ENCODE results near the gene KYNU.

Gene KYNU

DNA sequence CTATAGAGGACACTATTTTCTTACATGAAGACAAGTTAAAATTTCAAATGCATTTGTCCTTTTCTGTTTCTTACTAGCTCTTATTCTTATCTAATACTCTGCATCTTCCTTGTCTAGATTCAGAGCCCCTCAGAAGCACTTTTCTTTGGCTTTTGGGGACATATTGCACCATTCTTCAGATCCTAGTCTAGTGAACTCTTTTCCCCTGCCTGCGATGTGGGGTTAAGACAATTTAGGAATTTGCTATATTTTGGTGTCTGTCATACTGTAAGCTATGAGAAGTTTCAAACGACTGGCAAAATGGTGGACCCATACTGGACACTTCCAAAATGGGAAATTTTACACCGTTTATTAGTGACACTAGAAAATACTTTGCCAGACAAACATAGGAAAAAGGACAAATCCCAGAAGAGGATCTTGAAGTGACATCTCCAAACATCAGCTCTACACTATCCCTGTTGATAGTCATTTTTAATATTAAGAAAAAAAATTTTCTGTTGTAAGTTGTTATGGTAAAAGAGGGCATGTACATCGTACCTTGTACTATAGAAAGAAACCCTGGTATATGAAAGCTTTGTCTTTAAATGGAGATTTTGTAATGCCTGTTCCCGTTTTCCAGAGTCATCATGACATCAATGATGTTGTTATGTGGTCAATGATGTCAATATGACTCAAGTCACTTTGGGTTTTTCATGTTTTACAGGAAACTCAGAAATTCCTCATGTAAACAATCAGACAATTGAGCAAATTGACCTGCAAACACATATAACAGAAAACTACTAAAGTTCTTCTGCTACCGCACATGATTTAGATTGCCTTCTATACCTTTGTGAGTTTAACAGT lies 4.4 kb upstream of the KYNU start:
- no peak for TF ChIP-seq EZH2phosphoT487 (IDR thresholded peaks at IDR 0.05; ENCODE audit: borderline replicate concordance, low read length)
- TF ChIP-seq, protein P1, sequence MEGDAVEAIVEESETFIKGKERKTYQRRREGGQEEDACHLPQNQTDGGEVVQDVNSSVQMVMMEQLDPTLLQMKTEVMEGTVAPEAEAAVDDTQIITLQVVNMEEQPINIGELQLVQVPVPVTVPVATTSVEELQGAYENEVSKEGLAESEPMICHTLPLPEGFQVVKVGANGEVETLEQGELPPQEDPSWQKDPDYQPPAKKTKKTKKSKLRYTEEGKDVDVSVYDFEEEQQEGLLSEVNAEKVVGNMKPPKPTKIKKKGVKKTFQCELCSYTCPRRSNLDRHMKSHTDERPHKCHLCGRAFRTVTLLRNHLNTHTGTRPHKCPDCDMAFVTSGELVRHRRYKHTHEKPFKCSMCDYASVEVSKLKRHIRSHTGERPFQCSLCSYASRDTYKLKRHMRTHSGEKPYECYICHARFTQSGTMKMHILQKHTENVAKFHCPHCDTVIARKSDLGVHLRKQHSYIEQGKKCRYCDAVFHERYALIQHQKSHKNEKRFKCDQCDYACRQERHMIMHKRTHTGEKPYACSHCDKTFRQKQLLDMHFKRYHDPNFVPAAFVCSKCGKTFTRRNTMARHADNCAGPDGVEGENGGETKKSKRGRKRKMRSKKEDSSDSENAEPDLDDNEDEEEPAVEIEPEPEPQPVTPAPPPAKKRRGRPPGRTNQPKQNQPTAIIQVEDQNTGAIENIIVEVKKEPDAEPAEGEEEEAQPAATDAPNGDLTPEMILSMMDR (IDR thresholded peaks at IDR 0.05; ENCODE audit: low read depth, low read length, poor library complexity, severe bottlenecking) = no peak
- H3K27ac ChIP-seq (ENCODE audit: low read depth, low read length) = peak overlapping the region; percentile 83
- no peaks in the 10 kb centered on the region for H3K9me2 ChIP-seq (replicated peaks; ENCODE audit: control insufficient read depth, low read length)
- H3K4me3 ChIP-seq (ENCODE audit: low read length) = peak overlapping the region; percentile 80
- H3K27me3 ChIP-seq (ENCODE audit: control insufficient read depth, low read length) = no peaks in the 10 kb centered on the region
- peaks cover 24% of the 10 kb centered on the region for H3K36me3 ChIP-seq (ENCODE audit: control insufficient read depth, low read length)
- H3K9me3 ChIP-seq (ENCODE audit: control insufficient read depth, insufficient read depth, low read length) = 0 out of 2 replicates have a peak, but pooled peaks cover 5% of the 10 kb centered on the region
- peaks cover 87% of the 10 kb centered on the region for H3K4me1 ChIP-seq (ENCODE audit: control insufficient read depth, low read length)
- no peaks in the 10 kb centered on the region for H4K20me1 ChIP-seq (ENCODE audit: control insufficient read depth, insufficient read depth, low read depth, low read length)
- H3F3A ChIP-seq (ENCODE audit: control insufficient read depth, insufficient read depth) = peaks cover 52% of the 10 kb centered on the region
- peaks cover 26% of the 10 kb centered on the region for H3K79me2 ChIP-seq (ENCODE audit: control insufficient read depth, low read length)
- H3K4me2 ChIP-seq (ENCODE audit: low read length) = peak overlapping the region; percentile 71

DNA sequence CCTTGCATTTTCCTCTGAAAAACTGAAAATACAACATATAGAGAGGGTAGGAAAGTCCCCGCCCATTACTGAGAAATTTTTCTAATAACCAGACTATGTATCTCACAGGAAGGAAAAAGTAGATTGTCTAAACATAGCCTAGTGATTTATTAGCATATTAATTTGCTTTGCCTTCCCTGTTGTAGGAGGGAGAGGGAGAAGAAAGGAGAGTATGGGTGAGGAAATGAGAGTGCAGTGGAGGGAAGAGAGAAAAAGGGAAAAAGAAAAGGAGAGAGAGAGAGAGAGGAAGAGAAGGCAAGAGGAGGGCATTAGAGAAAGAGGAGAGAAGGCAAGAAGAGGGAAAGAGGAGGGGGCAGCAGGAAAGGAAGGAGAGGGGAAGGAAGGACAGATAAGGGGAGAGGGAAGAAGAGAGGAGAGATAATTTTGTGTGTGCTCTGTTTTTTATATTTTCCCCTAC lies 3.6 kb upstream of the KYNU start:
- Histone ChIP-seq H3K79me2 (ENCODE audit: control insufficient read depth, low read length) (peaks cover 22% of the 10 kb centered on the region), H3F3A (ENCODE audit: control insufficient read depth, insufficient read depth) (peaks cover 57% of the 10 kb centered on the region), H4K20me1 (ENCODE audit: control insufficient read depth, insufficient read depth, low read depth, low read length) (no peaks in the 10 kb centered on the region), H3K4me2 (ENCODE audit: low read length) (peak overlapping the region; percentile 71), H3K36me3 (ENCODE audit: control insufficient read depth, low read length) (peaks cover 16% of the 10 kb centered on the region), H3K4me3 (ENCODE audit: low read length) (peak overlapping the region; percentile 80), H3K27me3 (ENCODE audit: control insufficient read depth, low read length) (no peaks in the 10 kb centered on the region), H3K27ac (ENCODE audit: low read depth, low read length) (peak overlapping the region; percentile 83), H3K9me3 (ENCODE audit: control insufficient read depth, insufficient read depth, low read length) (no peaks in the 10 kb centered on the region), H3K4me1 (ENCODE audit: control insufficient read depth, low read length) (peaks cover 86% of the 10 kb centered on the region), H3K9me2 (replicated peaks; ENCODE audit: control insufficient read depth, low read length) (no peaks in the 10 kb centered on the region)
- no peak for TF ChIP-seq EZH2phosphoT487 (IDR thresholded peaks at IDR 0.05; ENCODE audit: borderline replicate concordance, low read length)
- TF ChIP-seq, protein P1 (IDR thresholded peaks at IDR 0.05; ENCODE audit: low read depth, low read length, poor library complexity, severe bottlenecking) = no peak

DNA sequence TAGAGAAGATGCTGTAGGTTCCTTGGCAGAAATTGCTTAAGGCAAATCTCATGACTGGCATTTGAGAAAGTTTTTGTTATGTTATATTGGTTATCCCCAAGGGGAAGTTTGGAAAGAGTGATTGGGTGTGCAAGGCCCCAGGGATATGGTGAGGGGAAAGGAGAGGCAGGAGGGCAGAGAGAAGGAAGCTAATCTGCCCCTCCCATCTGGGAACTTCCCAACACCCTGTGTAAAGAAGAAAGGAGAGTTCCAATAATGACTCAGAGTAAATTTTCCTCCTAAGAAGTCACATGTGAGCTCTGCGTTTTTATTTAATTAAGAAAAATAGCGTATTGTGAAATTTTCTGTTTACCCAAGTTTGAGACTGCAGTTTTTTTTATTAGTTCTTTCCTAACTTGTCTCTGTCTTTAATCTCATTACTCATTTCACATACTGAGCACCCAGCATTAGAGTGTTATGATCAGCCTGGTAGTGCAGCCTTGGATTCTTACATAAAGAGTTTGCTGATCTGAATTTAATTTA lies 3.1 kb upstream of the KYNU start:
- peak overlapping the region; percentile 83 for H3K27ac ChIP-seq (ENCODE audit: low read depth, low read length)
- no peaks in the 10 kb centered on the region for H3K9me2 ChIP-seq (replicated peaks; ENCODE audit: control insufficient read depth, low read length)
- peaks cover 21% of the 10 kb centered on the region for H3K79me2 ChIP-seq (ENCODE audit: control insufficient read depth, low read length)
- H3K4me2 ChIP-seq (ENCODE audit: low read length) = peak overlapping the region; percentile 71
- H3K36me3 ChIP-seq (ENCODE audit: control insufficient read depth, low read length) = peaks cover 11% of the 10 kb centered on the region
- no peaks in the 10 kb centered on the region for H3K9me3 ChIP-seq (ENCODE audit: control insufficient read depth, insufficient read depth, low read length)
- H3K4me1 ChIP-seq (ENCODE audit: control insufficient read depth, low read length) = peaks cover 87% of the 10 kb centered on the region
- TF ChIP-seq, protein P1 (IDR thresholded peaks at IDR 0.05; ENCODE audit: low read depth, low read length, poor library complexity, severe bottlenecking) = no peak
- no peak for TF ChIP-seq EZH2phosphoT487 (IDR thresholded peaks at IDR 0.05; ENCODE audit: borderline replicate concordance, low read length)
- H3K27me3 ChIP-seq (ENCODE audit: control insufficient read depth, low read length) = no peaks in the 10 kb centered on the region
- peak overlapping the region; percentile 80 for H3K4me3 ChIP-seq (ENCODE audit: low read length)
- H3F3A ChIP-seq (ENCODE audit: control insufficient read depth, insufficient read depth) = peaks cover 57% of the 10 kb centered on the region
- no peaks in the 10 kb centered on the region for H4K20me1 ChIP-seq (ENCODE audit: control insufficient read depth, insufficient read depth, low read depth, low read length)
